ENCODE data around the gene ZNF500.

Gene ZNF500

DNA sequence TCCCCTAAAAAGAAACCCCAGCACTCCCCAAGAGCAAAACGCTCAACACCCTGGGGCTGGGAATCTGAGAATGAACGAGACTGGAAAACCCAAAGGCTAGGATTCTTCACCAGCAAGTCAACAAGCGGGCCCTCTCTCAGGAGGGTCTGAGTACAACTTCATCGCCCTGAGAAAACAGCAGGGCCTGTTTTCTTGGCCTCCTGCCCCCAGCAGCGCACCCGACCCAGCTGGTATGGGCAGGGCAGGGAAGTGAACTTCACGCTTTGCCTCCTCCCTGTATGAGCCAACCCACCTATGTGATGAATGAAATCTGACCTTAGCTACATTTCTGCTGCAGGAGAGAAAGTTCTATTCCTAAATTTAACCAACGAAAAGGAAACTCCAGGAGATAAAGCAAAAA, 62.5 kb downstream of the ZNF500 start:
- no peak for DNase-seq (ENCODE audit: low read depth)

DNA sequence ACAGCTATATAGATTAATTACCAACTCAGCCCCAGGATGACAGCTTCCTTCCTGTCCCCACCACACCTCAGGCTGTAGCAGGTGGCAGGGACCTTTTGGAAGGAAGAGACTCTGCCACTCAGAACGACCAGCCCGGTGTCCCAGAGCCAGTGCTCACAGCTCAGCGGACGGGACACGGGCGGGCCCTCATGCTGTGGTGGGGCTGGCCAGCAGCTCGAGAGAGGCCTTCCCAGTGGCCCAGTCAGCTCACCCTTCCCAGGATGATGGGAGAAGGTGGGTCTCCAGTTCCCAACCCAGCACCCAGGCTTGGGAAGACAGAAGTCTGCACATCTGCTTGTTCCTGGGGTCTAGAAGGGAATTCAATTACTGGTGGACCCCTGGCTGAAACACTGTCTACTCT, 63.1 kb downstream of the ZNF500 start:
- no peak for DNase-seq (ENCODE audit: low read depth)

DNA sequence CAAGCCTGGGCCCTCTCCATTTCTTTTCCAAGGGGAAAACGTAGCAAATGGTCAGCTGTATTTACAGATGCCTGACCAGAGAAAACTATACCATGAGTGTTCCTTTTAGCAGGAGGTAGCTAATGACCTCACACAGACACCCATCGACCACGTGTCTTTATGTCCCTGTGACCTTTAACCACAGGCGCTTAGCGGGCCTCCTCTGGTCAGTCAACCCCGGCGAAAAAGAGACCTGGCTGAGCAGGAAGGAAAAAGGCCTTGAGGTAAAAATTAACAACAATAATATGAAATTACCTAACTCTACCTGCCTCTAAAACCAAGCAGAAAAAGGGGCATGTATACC, 64.5 kb downstream of the ZNF500 start:
- no peak for DNase-seq (ENCODE audit: low read depth)

DNA sequence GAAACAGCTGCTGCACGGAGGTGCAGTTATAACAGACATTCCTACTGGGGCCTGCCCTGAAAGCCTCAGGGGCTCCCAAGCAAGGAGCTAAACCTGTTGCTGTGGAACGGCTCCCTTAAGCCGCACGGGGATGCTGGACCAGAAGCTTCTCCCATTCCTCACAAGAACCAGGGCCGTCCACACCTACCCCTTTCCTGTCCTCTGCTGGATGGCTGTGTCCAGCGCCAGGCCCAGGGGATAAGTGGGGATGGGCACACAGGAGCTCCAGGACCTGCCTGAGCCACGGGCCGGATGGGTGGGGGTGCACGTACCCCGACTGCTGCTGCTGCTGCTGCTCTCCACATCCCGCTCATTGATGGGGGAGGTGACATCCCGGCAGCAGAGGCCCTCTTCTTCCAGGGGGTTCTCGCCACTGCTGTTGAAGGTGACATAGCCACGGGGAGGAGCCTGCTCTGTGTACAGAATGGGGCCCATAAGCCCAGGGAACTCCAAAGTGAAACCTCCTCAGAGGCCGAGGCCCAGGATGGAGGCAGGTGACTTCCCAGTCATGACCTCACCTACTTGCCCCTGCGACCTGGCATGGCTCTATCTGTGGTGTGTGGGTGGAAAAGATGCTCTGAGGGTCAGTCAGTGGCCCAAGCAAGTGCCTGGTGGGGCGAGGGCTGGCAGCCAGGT, 65.0 kb downstream of the ZNF500 start:
- no peak for DNase-seq (ENCODE audit: low read depth)

DNA sequence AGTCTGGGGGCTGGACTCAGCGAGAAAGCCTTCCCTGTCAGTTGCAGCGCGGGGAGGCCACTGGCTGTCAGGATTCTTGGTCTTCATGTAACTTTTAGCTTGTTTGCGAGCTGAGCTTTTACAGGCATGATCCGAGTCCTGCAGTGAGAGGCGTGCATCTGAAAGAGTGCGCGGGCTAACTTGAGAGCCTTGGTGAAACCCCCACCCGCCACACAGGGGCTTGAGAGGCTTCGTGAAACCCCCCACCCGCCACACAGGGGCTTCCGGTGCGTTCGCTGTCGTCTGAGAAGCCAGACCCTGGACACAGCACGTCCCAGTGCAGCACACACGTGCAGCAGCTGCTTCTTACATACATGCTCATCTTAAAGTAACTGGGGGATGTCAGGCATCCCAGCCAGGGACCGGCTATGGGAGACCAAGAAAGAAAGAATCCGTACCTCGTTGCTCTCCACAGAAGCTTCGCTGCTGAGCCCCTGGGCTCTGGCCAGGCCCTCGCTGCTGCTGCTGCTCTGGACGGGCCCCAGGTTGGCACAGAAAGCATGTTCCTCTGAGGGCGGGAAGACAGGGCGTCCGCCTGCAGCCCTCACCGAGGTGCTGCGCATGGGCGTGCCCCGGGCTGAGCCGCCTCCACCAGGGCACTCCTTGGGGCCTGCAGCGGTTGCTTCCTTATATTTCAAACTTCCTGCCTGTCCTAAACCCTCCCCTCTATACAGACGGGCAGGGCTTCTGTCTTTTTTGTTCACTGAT, 65.8 kb downstream of the ZNF500 start:
- DNase-seq (ENCODE audit: low read depth), result no peak

DNA sequence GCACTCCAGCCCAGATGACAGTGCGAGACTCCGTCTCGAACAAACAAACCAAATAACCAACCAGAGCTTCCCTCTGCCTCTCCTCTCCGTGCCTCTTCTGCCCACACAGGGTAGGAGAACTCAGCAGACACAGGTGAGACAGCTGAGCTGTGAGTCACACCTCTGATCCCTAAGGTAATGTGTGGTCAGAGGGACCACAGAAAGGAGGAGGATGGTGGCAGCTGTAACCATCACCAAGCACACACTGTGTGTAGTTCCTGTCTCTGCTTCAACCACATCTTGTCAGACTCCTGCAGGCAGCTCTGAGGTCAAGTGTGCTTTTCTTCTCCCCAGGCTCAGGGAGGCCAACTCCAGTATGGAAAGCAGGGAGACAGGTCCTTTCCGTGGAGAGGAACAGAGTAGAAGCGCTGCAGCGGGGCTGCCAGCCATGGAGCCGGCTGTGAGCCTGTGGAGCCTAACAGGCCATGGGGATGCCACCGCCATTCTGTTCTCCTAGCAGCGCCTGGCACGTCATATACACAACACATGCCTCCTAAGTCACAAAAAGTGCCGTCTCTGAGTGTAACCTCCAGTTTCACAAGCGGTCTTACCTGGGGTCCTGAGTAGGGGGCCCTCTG, 66.5 kb downstream of the ZNF500 start:
- no peak for DNase-seq (ENCODE audit: low read depth)

DNA sequence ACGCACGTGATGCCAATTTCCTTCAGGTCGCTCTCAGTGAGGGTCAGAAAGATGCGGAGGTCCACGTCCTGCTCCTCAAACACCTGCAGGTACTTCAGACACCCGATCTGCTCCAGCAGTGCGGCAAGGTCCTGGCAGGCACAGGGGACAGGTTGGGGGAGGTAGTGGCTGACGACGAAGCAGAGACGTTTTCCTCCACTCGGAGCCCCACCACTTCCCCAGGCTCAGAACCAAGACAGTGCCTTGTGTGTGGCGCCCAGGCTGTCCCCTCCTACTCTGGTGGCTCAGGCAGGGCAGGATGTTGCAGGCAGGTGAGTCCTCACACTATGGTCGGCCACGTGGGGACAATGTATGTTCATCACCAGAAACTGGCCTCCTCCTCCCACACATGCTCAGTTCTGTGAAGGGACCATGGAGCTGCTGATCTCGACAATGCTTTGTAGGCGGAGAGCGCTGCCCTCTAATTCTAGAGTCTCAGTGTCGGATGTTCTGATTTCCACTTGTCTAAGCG, 67.9 kb downstream of the ZNF500 start:
- no peak for DNase-seq (ENCODE audit: low read depth)

DNA sequence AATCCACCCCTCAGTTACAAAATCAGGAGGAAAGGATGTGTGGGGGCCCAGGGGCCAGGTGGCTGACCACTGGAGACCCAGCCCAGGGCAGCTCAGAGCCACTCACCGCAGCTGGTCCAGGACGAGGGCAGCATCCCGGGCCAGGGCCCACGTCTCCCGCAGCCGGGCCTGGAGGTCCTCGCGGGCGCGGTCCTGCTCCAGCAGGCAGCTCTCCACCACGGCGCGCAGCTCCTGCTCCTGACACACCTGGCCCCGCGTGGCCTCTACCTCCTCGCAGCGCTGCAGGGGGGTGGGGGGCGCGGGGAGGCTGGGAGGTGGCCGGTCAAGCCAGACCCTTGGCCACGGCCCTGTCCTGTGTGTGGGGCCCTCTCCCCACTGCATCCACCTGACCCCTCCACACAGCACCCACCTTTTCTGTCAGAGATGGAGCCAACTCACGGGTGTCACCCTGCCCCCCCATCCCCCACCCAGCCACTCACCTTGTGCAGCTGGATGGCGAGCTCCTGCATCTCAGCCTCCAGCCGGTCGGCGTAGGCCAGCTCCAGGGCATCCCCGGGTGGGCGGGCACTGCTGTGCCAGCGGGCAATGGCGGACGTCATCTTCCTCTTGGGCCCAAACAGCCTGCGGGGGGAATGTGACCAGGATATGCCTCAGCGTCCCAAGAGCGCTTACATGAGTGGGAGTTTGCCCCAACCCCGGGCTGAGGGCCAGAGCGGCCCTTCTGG, 68.5 kb downstream of the ZNF500 start:
- no peak for DNase-seq (ENCODE audit: low read depth)

All from T-helper 22 cell (primary cell).